K562 (cell line): Measurements from ENCODE around the gene TMEM63A. TPM values are rescaled to one million over a fixed set of nuclear protein-coding genes. Genes with fewer than 3 reads are reported as not detected.
A peak's percentile ranks its signal among the peaks of the same experiment; 100 is the strongest.

Source experiments
- ATF7 ChIP-seq: fragments of 450-650 bp; IDR thresholded peaks from 2 replicates; pipeline ENCODE4 v1.7.1; 2014; ENCODE audit warnings: mild to moderate bottlenecking, moderate library complexity
- CBX8 ChIP-seq: fragments of 200-600 bp; sonication (generic); IDR thresholded peaks from 2 replicates; pipeline ENCODE4 v1.6.1; 2012; ENCODE audit warnings: borderline replicate concordance, mixed run types, low read depth, mild to moderate bottlenecking, moderate library complexity, mixed read lengths, low read length, control low read depth, inconsistent platforms; ENCODE audit not compliant: poor library complexity, severe bottlenecking; ENCODE audit errors: extremely low read depth
- CEBPG ChIP-seq, 3 experiments: fragments of 200-800 bp in 1 of 3; sonication (Bioruptor generic) in 1 of 3; sonication (generic) in 1 of 3; formaldehyde crosslinking in 1 of 3; IDR thresholded peaks in 2 of 3; conservative IDR thresholded peaks in 1 of 3; 2 replicates each; pipeline versions ENCODE4 v1.6.1 to v1.8.0; 2016 to 2022; ENCODE audit warnings: missing compliant biosample characterization in 2 of 3, missing genetic modification characterization in 2 of 3, mild to moderate bottlenecking in 1 of 3, missing genetic modification reagents in 1 of 3
- CHD4 ChIP-seq: fragments of 200-600 bp; sonication (generic); IDR thresholded peaks from 3 replicates; pipeline ENCODE4 v1.6.1; 2012; ENCODE audit warnings: low read depth, mild to moderate bottlenecking, mixed read lengths, low read length, inconsistent platforms; ENCODE audit not compliant: insufficient read depth, insufficient replicate concordance, poor library complexity, severe bottlenecking
- GTF2F1 ChIP-seq: IDR thresholded peaks from 2 replicates; pipeline ENCODE4 v1.6.1; 2011; ENCODE audit warnings: low read depth, low read length, improper control_type of control experiment
- MYNN ChIP-seq, 2 experiments: sonication (generic); formaldehyde crosslinking in 1 of 2; IDR thresholded peaks; 2 replicates each; pipeline versions ENCODE4 v1.5.0 to v1.6.1; 2016 to 2020; ENCODE audit warnings: antibody characterized with exemption in 1 of 2, missing genetic modification reagents in 1 of 2
- NKRF ChIP-seq: fragments of 450-650 bp; IDR thresholded peaks from 2 replicates; pipeline ENCODE4 v1.6.1; 2016; ENCODE audit warnings: borderline replicate concordance
- POLR2B ChIP-seq: fragments of 450-650 bp; IDR thresholded peaks from 2 replicates; pipeline ENCODE4 v1.6.1; 2018; ENCODE audit warnings: low read depth; ENCODE audit not compliant: partially characterized antibody
- POLR2G ChIP-seq: fragments of 200-400 bp; formaldehyde crosslinking; IDR thresholded peaks from 2 replicates; pipeline ENCODE4 v1.6.1; 2017; ENCODE audit warnings: low read depth, mild to moderate bottlenecking, antibody characterized with exemption, low read length, moderate library complexity
- PTTG1 ChIP-seq: fragments of 450-650 bp; IDR thresholded peaks from 2 replicates; pipeline ENCODE4 v1.6.1; 2016; ENCODE audit warnings: low read depth, mild to moderate bottlenecking, missing genetic modification characterization, missing compliant biosample characterization
- RBBP5 ChIP-seq: fragments of 200-600 bp; sonication (generic); IDR thresholded peaks from 2 replicates; pipeline ENCODE4 v1.6.1; 2012; ENCODE audit warnings: borderline replicate concordance, mild to moderate bottlenecking, low read length, control low read depth, inconsistent platforms; ENCODE audit not compliant: insufficient read depth, poor library complexity, severe bottlenecking
- RBM22 ChIP-seq: fragments of 200-400 bp; formaldehyde crosslinking; IDR thresholded peaks from 2 replicates; pipeline ENCODE4 v1.6.1; 2018; ENCODE audit warnings: low read length, low read depth; ENCODE audit not compliant: poor library complexity, severe bottlenecking
- RUNX1 ChIP-seq: sonication (generic); IDR thresholded peaks from 2 replicates; pipeline ENCODE4 v1.6.1; 2016; ENCODE audit warnings: antibody characterized with exemption, low read depth
- SIN3A ChIP-seq, 2 experiments: fragments of 150-350 bp in 1 of 2; IDR thresholded peaks; 2 replicates each; pipeline ENCODE4 v1.6.1; 2011 to 2016; ENCODE audit warnings: borderline replicate concordance in 2 of 2, low read depth in 2 of 2, low read length in 2 of 2, mild to moderate bottlenecking in 2 of 2, moderate library complexity in 2 of 2; ENCODE audit not compliant: control insufficient read depth in 1 of 2
- SIX5 ChIP-seq, 2 experiments: IDR thresholded peaks; 2 replicates each; pipeline ENCODE4 v1.6.1; 2011; ENCODE audit warnings: low read length in 2 of 2, borderline replicate concordance in 1 of 2, low read depth in 1 of 2, mild to moderate bottlenecking in 1 of 2, moderate library complexity in 1 of 2; ENCODE audit not compliant: insufficient read depth in 1 of 2
- SRSF3 ChIP-seq: fragments of 200-400 bp; formaldehyde crosslinking; IDR thresholded peaks from 2 replicates; pipeline ENCODE4 v1.6.1; 2016; ENCODE audit warnings: mild to moderate bottlenecking, low read length, moderate library complexity; ENCODE audit not compliant: insufficient read depth
- SRSF9 ChIP-seq: fragments of 200-400 bp; formaldehyde crosslinking; IDR thresholded peaks from 2 replicates; pipeline ENCODE4 v1.6.1; 2017; ENCODE audit warnings: low read depth, low read length, borderline replicate concordance
- ZBED1 ChIP-seq: IDR thresholded peaks from 2 replicates; pipeline ENCODE4 v1.6.1; 2014
- ZBTB17 ChIP-seq: fragments of 450-650 bp; formaldehyde crosslinking; IDR thresholded peaks from 2 replicates; pipeline ENCODE4 v1.4.0; 2020; ENCODE audit warnings: mild to moderate bottlenecking
- ZFP36 ChIP-seq: fragments of 150-350 bp; IDR thresholded peaks from 2 replicates; pipeline ENCODE4 v1.6.1; 2018; ENCODE audit warnings: low read length, low read depth; ENCODE audit not compliant: partially characterized antibody
- ZFX ChIP-seq: sonication (generic); formaldehyde crosslinking; IDR thresholded peaks from 2 replicates; pipeline ENCODE4 v1.8.0; 2022; ENCODE audit warnings: mild to moderate bottlenecking, missing genetic modification reagents, moderate library complexity
- ZNF140 ChIP-seq: fragments of 250-450 bp; sonication (Bioruptor Pico); IDR thresholded peaks from 2 replicates; pipeline ENCODE4 v1.8.0; 2021; ENCODE audit warnings: moderate library complexity, mild to moderate bottlenecking, inconsistent platforms
- ZNF143 ChIP-seq: sonication (generic); formaldehyde crosslinking; IDR thresholded peaks from 2 replicates; pipeline ENCODE4 v1.9.0; 2022; ENCODE audit warnings: mild to moderate bottlenecking, missing genetic modification reagents
- ZNF239 ChIP-seq: fragments of 250-450 bp; sonication (Bioruptor Pico); IDR thresholded peaks from 2 replicates; pipeline ENCODE4 v1.4.0; 2020; ENCODE audit warnings: mild to moderate bottlenecking
- ZNF707 ChIP-seq: fragments of 250-450 bp; sonication (Bioruptor Pico); conservative IDR thresholded peaks from 2 replicates; pipeline ENCODE4 v1.8.0; 2022; ENCODE audit warnings: inconsistent platforms, mild to moderate bottlenecking, moderate library complexity
- polyA plus RNA-seq, 8 experiments: library from polyadenylated mRNA; depleted of rRNA in 4 of 8; stranded (reverse) in 5 of 8; unstranded in 3 of 8; fragments of >200 nt; fragmentation: Nextera tagmentation in 2 of 8; fragmentation: Illumina TruSeq in 1 of 8; extraction: Ambion mirVana in 2 of 8; extraction: Trizol in 1 of 8; gene quantifications; 2 replicates each; pipeline versions ENCODE4 v1.2.1 to v1.2.3, GENCODE V29; 2011 to 2014; ENCODE audit warnings: inconsistent platforms in 1 of 8, missing spikeins in 1 of 8
- total RNA-seq, 7 experiments: library from RNA; depleted of rRNA in 6 of 7; stranded (reverse); fragments of >200 nt in 6 of 7; fragmentation: Illumina TruSeq in 2 of 7; extraction: Trizol in 2 of 7; gene quantifications; 2 replicates each; pipeline versions ENCODE4 v1.2.1 to v1.2.3, GENCODE V29; 2011 to 2021; ENCODE audit warnings: low replicate concordance in 1 of 7

The TMEM63A gene
- total and polyA plus RNA-seq, 9 of the 15 experiments (the other 6 are each of a cell fraction or from before 2014, with no cell fraction given): 2.0 to 54.6 (median 17.5) TPM

DNA sequence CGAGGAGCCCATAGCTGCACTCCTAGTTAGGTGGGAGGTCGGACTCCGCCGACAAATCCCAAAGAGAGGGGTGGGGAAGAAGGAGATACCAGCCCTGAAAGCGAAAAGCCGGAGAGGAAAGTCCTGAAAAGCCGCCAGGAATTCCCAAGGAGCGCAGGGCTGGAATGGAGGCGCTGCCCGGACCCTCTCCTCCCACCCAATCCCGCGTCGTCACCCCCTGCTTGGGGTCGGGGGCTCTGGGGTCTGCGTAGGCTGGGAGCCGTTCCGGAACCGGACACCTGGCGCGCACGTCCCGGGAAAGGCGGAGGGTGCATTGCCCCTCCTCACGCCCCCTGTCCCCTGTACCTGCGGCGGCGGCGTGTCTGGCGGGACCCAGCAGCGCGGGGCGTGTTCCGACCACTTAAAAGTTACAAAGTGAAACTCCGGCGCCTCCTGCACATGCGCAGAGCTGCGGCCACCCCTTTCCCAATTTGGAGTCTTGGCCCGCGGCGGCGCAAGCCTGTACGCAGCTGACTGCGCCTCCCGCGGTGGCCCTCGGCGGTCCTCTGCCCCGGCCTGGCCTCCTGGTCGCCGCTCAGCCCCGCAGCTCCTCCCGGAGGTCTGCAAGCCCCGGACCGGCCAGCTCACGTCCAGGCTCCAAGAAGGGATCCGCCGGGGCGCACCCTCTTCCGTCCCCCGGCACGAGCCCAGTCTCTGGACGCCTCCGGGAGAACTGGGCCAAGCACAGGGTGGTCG is at the start of gene TMEM63A (continued):
- TF ChIP-seq ZBTB17 (CRISPR knock-in tag) (peak; percentile 93), ZNF140 (no peak), ZFP36 (no peak), PTTG1 (tag) (no peak), CEBPG (CRISPR knock-in tag; IDR thresholded peaks at IDR 0.05) (peak; percentile 72), CEBPG (tag; conservative IDR thresholded peaks at IDR 0.05 in 1 of 2, IDR thresholded peaks at IDR 0.05 in 1 of 2) (peak in 1 of 2 experiments; percentile 19; a peak in 1 of 4 replicates), RBM22 (peak; percentile 65), ATF7 (peak; percentile 61), CBX8 (no peak), SRSF9 (no peak), NKRF (no peak; the same call in none of the 2 replicates), SRSF3 (no peak), ZBED1 (peak; percentile 39; the same call in 1 of the 2 replicates), CHD4 (no peak), ZNF143 (CRISPR knock-in tag) (peak; percentile 51; the same call in 1 of the 2 replicates), SIN3A (IDR thresholded peaks at IDR 0.05; ENCODE audit: borderline replicate concordance in 2 of 2, control insufficient read depth in 1 of 2, low read depth in 2 of 2, low read length in 2 of 2) (peak; percentile 6 to 53; a peak in 3 of 4 replicates), ZNF707 (CRISPR knock-in tag) (no peak), POLR2B (peak; percentile 79), SIX5 (IDR thresholded peaks at IDR 0.05; ENCODE audit: borderline replicate concordance in 1 of 2, insufficient read depth in 1 of 2, low read depth in 1 of 2, low read length in 2 of 2) (no peak), RUNX1 (no peak), POLR2G (peak; percentile 90), GTF2F1 (peak; percentile 56; the same call in 1 of the 2 replicates), MYNN (IDR thresholded peaks at IDR 0.05) (0 out of 2 replicates have a peak, but pooled peaks have one; percentile 25), MYNN (CRISPR knock-in tag; IDR thresholded peaks at IDR 0.05) (no peak), ZFX (CRISPR knock-in tag) (peak; percentile 99), RBBP5 (peak; percentile 83), ZNF239 (no peak)
